GM12801 (cell line): ENCODE results near the gene MEF2A.

Experiments used
- TF ChIP-seq, protein P1 (sequence below): IDR thresholded peaks from one replicate; pipeline ENCODE4 v1.5.1; 2011; ENCODE audit warnings: control low read depth; ENCODE audit not compliant: insufficient read length; ENCODE audit errors: extremely low read depth

The MEF2A gene

DNA sequence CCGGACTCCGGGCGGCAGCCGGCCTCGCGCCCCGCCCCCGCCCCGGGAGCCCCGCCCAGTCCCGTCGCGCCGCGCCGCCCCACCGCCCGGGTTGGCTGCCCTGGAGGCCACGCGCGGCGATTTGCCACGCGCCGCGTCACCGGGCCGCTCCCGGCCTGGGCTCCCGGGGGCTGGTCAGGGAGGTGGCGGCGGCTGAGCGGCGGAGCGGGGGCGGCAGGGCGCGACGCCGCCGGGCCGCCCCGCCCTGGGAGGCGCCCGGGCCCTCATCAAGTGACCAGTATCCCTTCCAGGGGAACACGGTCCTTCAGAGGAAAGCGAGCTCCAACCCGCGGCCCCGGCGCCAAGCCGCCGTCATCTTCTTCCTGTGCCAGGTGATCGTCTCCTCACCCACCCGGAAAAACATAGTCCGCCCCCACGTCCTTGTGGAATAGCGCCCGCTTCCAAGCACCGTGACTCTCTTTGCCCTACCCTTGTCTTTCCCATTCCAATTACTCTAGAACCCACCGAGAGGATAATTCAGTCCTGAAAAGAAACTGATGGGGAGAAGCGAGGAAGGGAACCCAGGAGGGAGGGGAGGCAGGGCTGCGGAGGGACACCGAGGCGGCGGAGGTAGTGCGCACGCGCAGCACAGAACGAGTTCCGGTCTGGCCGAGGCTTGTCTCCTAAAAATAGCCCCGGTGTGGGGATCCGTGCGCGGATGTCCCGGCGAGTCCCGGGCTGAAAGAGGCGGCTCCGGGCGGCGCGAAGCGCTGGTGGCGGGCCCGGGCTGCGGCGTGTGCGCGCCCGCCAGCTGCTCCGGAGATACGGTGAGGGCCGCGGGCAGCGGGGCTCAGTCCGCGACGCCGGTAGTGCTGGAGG lies at the start of gene MEF2A:
Gene MEF2A (plus strand): TSS at position 686 of the 858 bp plus-strand sequence. CDS start 67,136 bp downstream, outside the sequence.
- TF ChIP-seq, protein P1, sequence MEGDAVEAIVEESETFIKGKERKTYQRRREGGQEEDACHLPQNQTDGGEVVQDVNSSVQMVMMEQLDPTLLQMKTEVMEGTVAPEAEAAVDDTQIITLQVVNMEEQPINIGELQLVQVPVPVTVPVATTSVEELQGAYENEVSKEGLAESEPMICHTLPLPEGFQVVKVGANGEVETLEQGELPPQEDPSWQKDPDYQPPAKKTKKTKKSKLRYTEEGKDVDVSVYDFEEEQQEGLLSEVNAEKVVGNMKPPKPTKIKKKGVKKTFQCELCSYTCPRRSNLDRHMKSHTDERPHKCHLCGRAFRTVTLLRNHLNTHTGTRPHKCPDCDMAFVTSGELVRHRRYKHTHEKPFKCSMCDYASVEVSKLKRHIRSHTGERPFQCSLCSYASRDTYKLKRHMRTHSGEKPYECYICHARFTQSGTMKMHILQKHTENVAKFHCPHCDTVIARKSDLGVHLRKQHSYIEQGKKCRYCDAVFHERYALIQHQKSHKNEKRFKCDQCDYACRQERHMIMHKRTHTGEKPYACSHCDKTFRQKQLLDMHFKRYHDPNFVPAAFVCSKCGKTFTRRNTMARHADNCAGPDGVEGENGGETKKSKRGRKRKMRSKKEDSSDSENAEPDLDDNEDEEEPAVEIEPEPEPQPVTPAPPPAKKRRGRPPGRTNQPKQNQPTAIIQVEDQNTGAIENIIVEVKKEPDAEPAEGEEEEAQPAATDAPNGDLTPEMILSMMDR, result no peak

DNA sequence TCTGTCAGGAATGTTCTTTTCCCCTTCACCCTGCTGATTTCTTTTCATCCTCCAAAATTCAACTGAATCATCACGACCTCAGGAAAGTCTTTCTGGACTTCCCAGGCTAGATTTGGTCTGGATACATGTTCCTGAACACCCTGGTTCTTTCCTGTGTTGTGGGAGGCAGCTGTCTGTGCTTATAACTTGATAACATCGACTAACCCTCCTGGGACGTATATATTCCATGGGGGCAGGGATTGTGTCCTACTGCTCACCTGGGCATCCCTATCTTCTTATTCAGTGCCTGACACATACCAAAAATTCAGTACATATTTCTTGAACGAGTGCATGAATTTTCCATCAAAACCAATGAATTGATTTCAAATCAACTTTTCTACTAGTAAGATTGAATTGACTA lies 47.6 kb upstream of the MEF2A start:
- TF ChIP-seq, protein P1, result no peak

DNA sequence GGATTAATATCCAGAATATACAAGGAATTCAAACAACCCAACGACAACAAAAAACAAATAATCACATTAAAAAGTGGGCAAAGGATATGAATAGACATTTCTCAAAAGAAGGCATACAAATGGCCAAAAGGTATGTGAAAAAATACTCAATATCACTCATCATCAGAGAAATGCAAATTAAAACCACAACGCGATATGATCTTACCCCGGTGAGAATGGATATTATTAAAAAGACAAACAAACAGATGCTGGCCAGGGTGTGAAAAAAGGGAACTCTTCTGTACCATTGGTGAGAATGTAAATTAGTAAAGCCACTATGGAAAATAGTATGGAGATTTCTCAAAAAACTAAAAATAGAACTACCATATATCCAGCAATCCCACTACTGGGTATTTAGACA lies 43.5 kb upstream of the MEF2A start:
- TF ChIP-seq, protein P1, result no peak

GRCh38 chr15:99526176-99526575 lies 39.6 kb upstream of the MEF2A start:
- TF ChIP-seq, protein P1, result no peak

DNA sequence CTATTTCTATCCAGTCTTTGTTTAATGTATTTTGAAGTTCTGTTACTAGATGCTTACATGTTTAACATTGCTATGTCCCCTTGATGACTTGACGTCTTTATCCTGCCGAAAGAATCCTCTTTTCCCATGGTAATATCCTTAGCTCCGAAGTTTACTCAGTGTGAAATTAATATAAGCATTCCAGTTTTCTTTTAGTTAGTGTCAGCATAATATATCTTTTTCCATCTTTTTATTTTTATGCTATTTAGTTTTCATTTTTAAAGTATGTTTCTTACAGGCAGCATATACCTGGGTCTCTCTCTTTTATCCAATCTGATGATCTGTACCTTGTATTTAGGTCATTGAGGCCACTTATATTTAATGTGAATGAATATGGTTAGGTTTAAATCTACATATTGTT lies 39.1 kb upstream of the MEF2A start:
- TF ChIP-seq, protein P1, result no peak

GRCh38 chr15:99536422-99537040 lies 29.3 kb upstream of the MEF2A start:
- TF ChIP-seq, protein P1, result no peak

DNA sequence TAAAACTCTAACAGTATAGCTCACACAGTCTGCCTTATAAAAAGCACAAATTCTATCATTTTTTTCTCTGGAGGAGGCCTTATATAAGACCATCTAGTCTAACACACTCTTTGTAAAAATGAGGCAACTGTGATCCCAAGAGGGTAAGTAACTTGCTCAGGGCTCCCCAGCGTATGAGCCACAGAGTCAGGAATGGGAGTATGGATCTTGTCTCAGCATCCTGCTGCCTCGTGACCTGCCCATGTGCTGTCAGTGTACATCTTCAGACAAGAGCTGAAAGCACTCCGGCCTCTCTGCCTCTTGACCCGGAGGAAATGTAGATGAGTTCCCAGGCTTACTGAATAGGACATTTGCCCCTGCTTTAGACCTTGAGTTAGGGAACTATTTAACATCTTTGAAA lies 28.4 kb upstream of the MEF2A start:
- TF ChIP-seq, protein P1, result no peak
